SK-N-SH treated with all-trans-retinoic acid at 6 μM for 48 hours (cell line): Measurements from ENCODE around the gene TGFBR2.

Experiments
- ARNTL ChIP-seq: fragments of 450-650 bp; formaldehyde crosslinking; IDR thresholded peaks from 2 replicates; pipeline ENCODE4 v1.5.0; 2020; ENCODE audit warnings: low read depth, mild to moderate bottlenecking, moderate library complexity, borderline replicate concordance
- BACH2 ChIP-seq: fragments of 250-450 bp; sonication (Bioruptor Pico); IDR thresholded peaks from 2 replicates; pipeline ENCODE4 v1.9.0; 2021; ENCODE audit warnings: mild to moderate bottlenecking, borderline replicate concordance
- GLIS3 ChIP-seq: fragments of 250-450 bp; sonication (Bioruptor Pico); IDR thresholded peaks from 2 replicates; pipeline ENCODE4 v1.5.0; 2020; ENCODE audit warnings: mild to moderate bottlenecking, moderate library complexity
- OSR1 ChIP-seq: fragments of 250-450 bp; sonication (Bioruptor Pico); IDR thresholded peaks from 2 replicates; pipeline ENCODE4 v1.8.0; 2022; ENCODE audit warnings: moderate library complexity, mild to moderate bottlenecking, inconsistent platforms
- RARB ChIP-seq: fragments of 250-450 bp; sonication (Bioruptor Pico); IDR thresholded peaks from 2 replicates; pipeline ENCODE4 v1.8.0; 2021; ENCODE audit warnings: mild to moderate bottlenecking, moderate library complexity
- SNAI2 ChIP-seq: fragments of 250-450 bp; sonication (Bioruptor Pico); IDR thresholded peaks from 2 replicates; pipeline ENCODE4 v1.5.0; 2020; ENCODE audit warnings: mild to moderate bottlenecking, moderate library complexity
- ZFP3 ChIP-seq: fragments of 250-450 bp; sonication (Bioruptor Pico); IDR thresholded peaks from 2 replicates; pipeline ENCODE4 v1.5.0; 2020; ENCODE audit warnings: mild to moderate bottlenecking, moderate library complexity
- ZFP30 ChIP-seq: fragments of 450-650 bp; formaldehyde crosslinking; IDR thresholded peaks from 2 replicates; pipeline ENCODE4 v1.5.0; 2022; ENCODE audit warnings: mild to moderate bottlenecking, moderate library complexity
- ZNF565 ChIP-seq: fragments of 450-650 bp; formaldehyde crosslinking; conservative IDR thresholded peaks from 2 replicates; pipeline ENCODE4 v1.5.0; 2020; ENCODE audit warnings: low read depth, mild to moderate bottlenecking, moderate library complexity
- ZNF8 ChIP-seq: fragments of 450-650 bp; formaldehyde crosslinking; IDR thresholded peaks from 2 replicates; pipeline ENCODE4 v1.5.0; 2020; ENCODE audit warnings: mild to moderate bottlenecking, moderate library complexity
- TF ChIP-seq, protein P1 (sequence below): fragments of 250-450 bp; sonication (Bioruptor Pico); IDR thresholded peaks from 2 replicates; pipeline ENCODE4 v1.8.0; 2020; ENCODE audit warnings: mild to moderate bottlenecking, moderate library complexity, borderline replicate concordance
- TF ChIP-seq, protein P2 (sequence below): fragments of 250-450 bp; sonication (Bioruptor Pico); IDR thresholded peaks from 2 replicates; pipeline ENCODE4 v1.5.1; 2020; ENCODE audit warnings: low read depth, mild to moderate bottlenecking, moderate library complexity
- TF ChIP-seq, protein P3 (sequence below): fragments of 250-450 bp; sonication (Bioruptor Pico); IDR thresholded peaks from 2 replicates; pipeline ENCODE4 v1.5.1; 2021; ENCODE audit warnings: mild to moderate bottlenecking, moderate library complexity

DNA sequence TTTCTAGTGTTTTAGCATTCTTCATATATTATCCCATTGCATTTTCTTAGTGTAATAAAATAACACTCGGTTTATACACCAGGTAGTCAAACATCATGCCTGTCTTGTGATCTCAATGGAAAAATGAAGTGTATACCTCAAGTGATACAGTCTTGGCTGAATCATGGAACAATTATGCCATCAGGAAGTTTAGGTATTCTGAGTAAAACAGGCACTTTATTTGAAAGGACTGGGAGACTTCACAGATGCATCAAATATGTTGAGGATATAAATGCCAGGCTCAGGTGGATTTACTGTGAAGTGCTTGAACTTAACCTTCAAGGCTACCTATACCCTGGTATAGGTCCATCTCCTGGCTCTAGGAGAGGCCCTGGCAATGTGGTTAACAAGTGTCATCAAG lies 8.5 kb downstream of the TGFBR2 start:
- TF ChIP-seq, protein P1, sequence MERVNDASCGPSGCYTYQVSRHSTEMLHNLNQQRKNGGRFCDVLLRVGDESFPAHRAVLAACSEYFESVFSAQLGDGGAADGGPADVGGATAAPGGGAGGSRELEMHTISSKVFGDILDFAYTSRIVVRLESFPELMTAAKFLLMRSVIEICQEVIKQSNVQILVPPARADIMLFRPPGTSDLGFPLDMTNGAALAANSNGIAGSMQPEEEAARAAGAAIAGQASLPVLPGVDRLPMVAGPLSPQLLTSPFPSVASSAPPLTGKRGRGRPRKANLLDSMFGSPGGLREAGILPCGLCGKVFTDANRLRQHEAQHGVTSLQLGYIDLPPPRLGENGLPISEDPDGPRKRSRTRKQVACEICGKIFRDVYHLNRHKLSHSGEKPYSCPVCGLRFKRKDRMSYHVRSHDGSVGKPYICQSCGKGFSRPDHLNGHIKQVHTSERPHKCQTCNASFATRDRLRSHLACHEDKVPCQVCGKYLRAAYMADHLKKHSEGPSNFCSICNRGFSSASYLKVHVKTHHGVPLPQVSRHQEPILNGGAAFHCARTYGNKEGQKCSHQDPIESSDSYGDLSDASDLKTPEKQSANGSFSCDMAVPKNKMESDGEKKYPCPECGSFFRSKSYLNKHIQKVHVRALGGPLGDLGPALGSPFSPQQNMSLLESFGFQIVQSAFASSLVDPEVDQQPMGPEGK (CRISPR knock-in tag), result no peak
- no peak for TF ChIP-seq ZNF8 (CRISPR knock-in tag)
- no peak for TF ChIP-seq ZFP30 (CRISPR knock-in tag)
- TF ChIP-seq BACH2 (CRISPR knock-in tag), result no peak
- TF ChIP-seq, protein P2, sequence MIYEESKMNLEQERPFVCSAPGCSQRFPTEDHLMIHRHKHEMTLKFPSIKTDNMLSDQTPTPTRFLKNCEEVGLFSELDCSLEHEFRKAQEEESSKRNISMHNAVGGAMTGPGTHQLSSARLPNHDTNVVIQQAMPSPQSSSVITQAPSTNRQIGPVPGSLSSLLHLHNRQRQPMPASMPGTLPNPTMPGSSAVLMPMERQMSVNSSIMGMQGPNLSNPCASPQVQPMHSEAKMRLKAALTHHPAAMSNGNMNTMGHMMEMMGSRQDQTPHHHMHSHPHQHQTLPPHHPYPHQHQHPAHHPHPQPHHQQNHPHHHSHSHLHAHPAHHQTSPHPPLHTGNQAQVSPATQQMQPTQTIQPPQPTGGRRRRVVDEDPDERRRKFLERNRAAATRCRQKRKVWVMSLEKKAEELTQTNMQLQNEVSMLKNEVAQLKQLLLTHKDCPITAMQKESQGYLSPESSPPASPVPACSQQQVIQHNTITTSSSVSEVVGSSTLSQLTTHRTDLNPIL, result no peak
- TF ChIP-seq SNAI2 (CRISPR knock-in tag), result no peak
- TF ChIP-seq, protein P3, sequence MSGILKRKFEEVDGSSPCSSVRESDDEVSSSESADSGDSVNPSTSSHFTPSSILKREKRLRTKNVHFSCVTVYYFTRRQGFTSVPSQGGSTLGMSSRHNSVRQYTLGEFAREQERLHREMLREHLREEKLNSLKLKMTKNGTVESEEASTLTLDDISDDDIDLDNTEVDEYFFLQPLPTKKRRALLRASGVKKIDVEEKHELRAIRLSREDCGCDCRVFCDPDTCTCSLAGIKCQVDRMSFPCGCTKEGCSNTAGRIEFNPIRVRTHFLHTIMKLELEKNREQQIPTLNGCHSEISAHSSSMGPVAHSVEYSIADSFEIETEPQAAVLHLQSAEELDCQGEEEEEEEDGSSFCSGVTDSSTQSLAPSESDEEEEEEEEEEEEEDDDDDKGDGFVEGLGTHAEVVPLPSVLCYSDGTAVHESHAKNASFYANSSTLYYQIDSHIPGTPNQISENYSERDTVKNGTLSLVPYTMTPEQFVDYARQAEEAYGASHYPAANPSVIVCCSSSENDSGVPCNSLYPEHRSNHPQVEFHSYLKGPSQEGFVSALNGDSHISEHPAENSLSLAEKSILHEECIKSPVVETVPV (CRISPR knock-in tag), result no peak
- TF ChIP-seq GLIS3 (CRISPR knock-in tag), result no peak
- TF ChIP-seq RARB (CRISPR knock-in tag), result no peak
- no peak for TF ChIP-seq OSR1
- TF ChIP-seq ARNTL (CRISPR knock-in tag), result no peak
- TF ChIP-seq ZNF565, result no peak
- no peak for TF ChIP-seq ZFP3
